HCT116 (cell line): ENCODE measurements around the gene CCDC88C. TPM values are rescaled to one million over a fixed set of nuclear protein-coding genes. Genes with fewer than 3 reads are reported as not detected.

ENCODE experiments used
- ATAC-seq: fragments of 200-7000 bp; cut with Tn5 transposase; 2 replicates; pipeline ENCODE4 v1.9.1; 2020; ENCODE audit warnings: mild to moderate bottlenecking, moderate library complexity
- BruUV-seq: library from RNA; stranded (reverse); fragments of 400-500 nt; replicated peaks from 2 replicates; lab custom pipeline; 2021; lab: Mats Ljungman, UMichigan
- CTCF ChIA-PET: fragments of 300-600 bp; sonication (Branson Sonifier 250); formaldehyde crosslinking; loops from one replicate; lab custom pipeline; 2021; ENCODE audit warnings: antibody characterized with exemption; lab: Charles Lee
- POLR2A ChIA-PET: fragments of 300-600, 350-600 bp; sonication (Branson Sonifier 250); formaldehyde crosslinking; loops from one replicate; lab custom pipeline; 2021; ENCODE audit warnings: antibody characterized with exemption; lab: Charles Lee
- RAD21 ChIA-PET, 2 experiments: fragments of 300-600 bp; sonication (Branson Sonifier 250); formaldehyde crosslinking; loops; one replicate each; lab custom pipeline; 2023; ENCODE audit warnings: low total read pairs in 2 of 2; ENCODE audit not compliant: uncharacterized antibody in 2 of 2, unreplicated experiment in 2 of 2, low non-redundant PET in 1 of 2; lab: Charles Lee
- DNase-seq: peaks from one replicate; pipeline ENCODE4 v3.0.0-alpha.2; 2010; ENCODE audit warnings: low read depth, low spot score
- H2AFZ ChIP-seq: fragments of 200-600 bp; shearing (Covaris generic), sonication (generic); 2 replicates; pipeline ENCODE4 v1.6.1; 2017; ENCODE audit warnings: low read depth, mixed run types, mixed read lengths, antibody characterized with exemption, low read length; ENCODE audit not compliant: poor library complexity, severe bottlenecking
- H3K27ac ChIP-seq: 2 replicates; pipeline ENCODE4 v1.5.1; 2012; ENCODE audit warnings: low read depth, low read length
- H3K27me3 ChIP-seq: fragments of 200-600 bp; sonication (generic); 2 replicates; pipeline ENCODE4 v1.6.1; 2016; ENCODE audit warnings: mixed run types, low read length, mixed read lengths; ENCODE audit not compliant: insufficient read depth
- H3K36me3 ChIP-seq, 2 experiments: fragments of 200-500 bp in 1 of 2; fragments of 200-600 bp in 1 of 2; sonication (Bioruptor generic) in 1 of 2; sonication (generic) in 1 of 2; 2 replicates each; pipeline versions ENCODE4 v1.5.1 to v1.6.1; 2014 to 2016; ENCODE audit warnings: low read length in 2 of 2, inconsistent platforms in 1 of 2, mixed read lengths in 1 of 2, mixed run types in 1 of 2; ENCODE audit not compliant: insufficient read depth in 2 of 2, control insufficient read depth in 1 of 2
- H3K4me1 ChIP-seq, 2 experiments: fragments of 200-600 bp in 1 of 2; sonication (generic) in 1 of 2; 2 replicates each; pipeline versions ENCODE4 v1.5.1 to v1.6.1; 2012 to 2017; ENCODE audit warnings: low read length in 2 of 2, inconsistent platforms in 1 of 2, mild to moderate bottlenecking in 1 of 2, mixed read lengths in 1 of 2, mixed run types in 1 of 2, moderate library complexity in 1 of 2; ENCODE audit not compliant: insufficient read depth in 2 of 2, control insufficient read depth in 1 of 2
- H3K4me2 ChIP-seq: fragments of 200-600 bp; sonication (generic); 2 replicates; pipeline ENCODE4 v1.6.1; 2017; ENCODE audit warnings: mixed run types, low read length, mixed read lengths
- H3K4me3 ChIP-seq, 2 experiments: fragments of 200-600 bp in 1 of 2; sonication (generic) in 1 of 2; replicated peaks in 1 of 2; 2 replicates each; pipeline ENCODE4 v1.5.1; 2011 to 2016; ENCODE audit warnings: low read length in 2 of 2, control low read depth in 1 of 2, low read depth in 1 of 2, mild to moderate bottlenecking in 1 of 2, mixed read lengths in 1 of 2, mixed run types in 1 of 2
- H3K79me2 ChIP-seq: fragments of 200-600 bp; sonication (generic); 2 replicates; pipeline ENCODE4 v1.6.1; 2017; ENCODE audit warnings: mild to moderate bottlenecking, mixed run types, low read length, moderate library complexity, mixed read lengths; ENCODE audit not compliant: insufficient read depth
- H3K9ac ChIP-seq: fragments of 200-600 bp; sonication (generic); 2 replicates; pipeline ENCODE4 v1.6.1; 2016; ENCODE audit warnings: low read length, mixed read lengths
- H3K9me2 ChIP-seq: fragments of 200-600 bp; sonication (generic), shearing (Covaris generic); 2 replicates; pipeline ENCODE4 v1.6.1; 2017; ENCODE audit warnings: mixed run types, mild to moderate bottlenecking, moderate library complexity; ENCODE audit not compliant: insufficient read depth
- H3K9me3 ChIP-seq, 2 experiments: fragments of 200-500 bp in 1 of 2; fragments of 200-600 bp in 1 of 2; sonication (Bioruptor generic) in 1 of 2; sonication (generic) in 1 of 2; 2 replicates each; pipeline ENCODE4 v1.6.1; 2014 to 2017; ENCODE audit warnings: low read length in 2 of 2, mixed read lengths in 2 of 2, inconsistent platforms in 1 of 2, low read depth in 1 of 2, mild to moderate bottlenecking in 1 of 2, mixed run types in 1 of 2, moderate library complexity in 1 of 2; ENCODE audit not compliant: control insufficient read depth in 1 of 2, insufficient read depth in 1 of 2
- H4K20me1 ChIP-seq: fragments of 200-600 bp; sonication (generic), shearing (Covaris generic); 2 replicates; pipeline ENCODE4 v1.6.1; 2017; ENCODE audit warnings: mixed run types, mild to moderate bottlenecking, moderate library complexity; ENCODE audit not compliant: insufficient read depth
- CEBPB ChIP-seq: IDR thresholded peaks from 2 replicates; pipeline ENCODE4 v1.6.1; 2012; ENCODE audit warnings: low read depth
- CTCF ChIP-seq, 3 experiments: fragments of 200-600 bp in 1 of 3; sonication (generic) in 1 of 3; IDR thresholded peaks in 2 of 3; conservative IDR thresholded peaks in 1 of 3; 2 replicates each; pipeline ENCODE4 v1.5.1; 2012 to 2017; ENCODE audit warnings: low read depth in 2 of 3, low read length in 2 of 3, antibody characterized with exemption in 1 of 3, borderline replicate concordance in 1 of 3, control low read depth in 1 of 3, mild to moderate bottlenecking in 1 of 3, mixed read lengths in 1 of 3, mixed run types in 1 of 3, moderate library complexity in 1 of 3; ENCODE audit not compliant: insufficient read depth in 1 of 3
- EGR1 ChIP-seq: IDR thresholded peaks from 2 replicates; pipeline ENCODE4 v1.6.1; 2012; ENCODE audit warnings: low read depth
- POLR2A ChIP-seq: IDR thresholded peaks from 2 replicates; pipeline ENCODE4 v1.7.0; 2011; ENCODE audit warnings: borderline replicate concordance; ENCODE audit not compliant: insufficient read depth, insufficient read length; ENCODE audit errors: extremely low read depth
- REST ChIP-seq: IDR thresholded peaks from 2 replicates; pipeline ENCODE4 v1.6.1; 2012; ENCODE audit warnings: low read depth
- TCF7L2 ChIP-seq: IDR thresholded peaks from 2 replicates; pipeline ENCODE4 v1.7.0; 2011; ENCODE audit warnings: borderline replicate concordance, inconsistent platforms; ENCODE audit not compliant: insufficient read depth, insufficient read length; ENCODE audit errors: extremely low read depth
- YY1 ChIP-seq: IDR thresholded peaks from 2 replicates; pipeline ENCODE4 v1.6.1; 2011; ENCODE audit warnings: low read length, low read depth, moderate library complexity, mild to moderate bottlenecking; ENCODE audit not compliant: insufficient replicate concordance; ENCODE audit errors: extremely low read depth
- ZNF274 ChIP-seq: fragments of 200-500 bp; sonication (Bioruptor generic); IDR thresholded peaks from 2 replicates; pipeline ENCODE4 v1.6.1; 2014; ENCODE audit warnings: mild to moderate bottlenecking, low read depth, low read length, inconsistent platforms
- intact Hi-C: fragments of 100-400 bp; cut with micrococcal nuclease; formaldehyde crosslinking; loops from 2 replicates; pipeline ENCODE4 v1.10.0; 2022
- total RNA-seq: library from RNA; stranded (reverse); gene quantifications from one replicate; pipeline ENCODE4 v1.2.1, GENCODE V29; 2021; ENCODE audit not compliant: unreplicated experiment

Gene CCDC88C
- total RNA-seq, 1 experiment from 2014 or later: 20.8 TPM

- no peak overlapping the region for H3K27ac ChIP-seq
- ChIA-PET CTCF (no interaction called here), POLR2A (no interaction called here), RAD21 (no interaction called here)
- intact Hi-C loops: no loop called here
- no peak for DNase-seq
- H3K9ac ChIP-seq: no peak overlapping the region
- no peak overlapping the region for H3K4me2 ChIP-seq
- H3K79me2 ChIP-seq: peaks cover 24% of the 10 kb centered on the region
- H3K9me2 ChIP-seq: no peaks in the 10 kb centered on the region
- H3K9me3 ChIP-seq: no peaks in the 10 kb centered on the region
- ATAC-seq: no peak
- no peak overlapping the region for H3K4me3 ChIP-seq
- no TSS peak for BruUV-seq
- H3K27me3 ChIP-seq: no peaks in the 10 kb centered on the region
- H2AFZ ChIP-seq: no peak overlapping the region
- H3K4me1 ChIP-seq: no peaks in the 10 kb centered on the region
- no peak for TF ChIP-seq POLR2A
- no peak for TF ChIP-seq CTCF (IDR thresholded peaks at IDR 0.05 in 2 of 3, conservative IDR thresholded peaks at IDR 0.05 in 1 of 3; ENCODE audit: borderline replicate concordance in 1 of 3, insufficient read depth in 1 of 3, low read depth in 2 of 3, low read length in 2 of 3)
- no peak for TF ChIP-seq TCF7L2
- no peak for TF ChIP-seq ZNF274
- no peak for TF ChIP-seq EGR1
- H3K36me3 ChIP-seq: no peaks in the 10 kb centered on the region; a peak in 1 of 4 replicates
- H4K20me1 ChIP-seq: no peaks in the 10 kb centered on the region
These were observed 14.6 kb downstream of the CCDC88C start for GRCh38 chr14:91402771-91403600.

GRCh38 chr14:91402348-91402747, 15.3 kb downstream of the CCDC88C start:
- Histone ChIP-seq H3K9me3 (no peaks in the 10 kb centered on the region), H3K27ac (no peak overlapping the region), H4K20me1 (no peaks in the 10 kb centered on the region), H3K27me3 (no peaks in the 10 kb centered on the region), H3K79me2 (peaks cover 24% of the 10 kb centered on the region), H3K4me2 (no peak overlapping the region), H3K9ac (no peak overlapping the region), H3K4me3 (no peak overlapping the region), H3K4me1 (no peaks in the 10 kb centered on the region), H3K9me2 (no peaks in the 10 kb centered on the region), H3K36me3 (no peaks in the 10 kb centered on the region; a peak in 1 of 4 replicates), H2AFZ (no peak overlapping the region)
- ChIA-PET POLR2A (no interaction called here), RAD21 (no interaction called here), CTCF (no interaction called here)
- ATAC-seq: no peak
- intact Hi-C loops: no loop called here
- no peak for DNase-seq
- TF ChIP-seq CEBPB: no peak
- TF ChIP-seq YY1: no peak
- TF ChIP-seq REST: no peak
- no peak for TF ChIP-seq TCF7L2
- no TSS peak for BruUV-seq
